GM12878 (cell line): ENCODE results near the gene SLC10A1. TPM values are rescaled to one million over a fixed set of nuclear protein-coding genes. Genes with fewer than 3 reads are reported as not detected.

Experiments
- ATAC-seq: fragments of 200-7000 bp; cut with Tn5 transposase; 3 replicates; pipeline ENCODE4 v1.9.1; 2020; ENCODE audit warnings: mild to moderate bottlenecking, moderate library complexity
- BruUV-seq: library from RNA; stranded (reverse); fragments of 400-500 nt; replicated peaks from 2 replicates; lab custom pipeline; 2021; lab: Mats Ljungman, UMichigan
- CTCF ChIA-PET: fragments of 300-600 bp; sonication (Branson Sonifier 250); formaldehyde crosslinking; extraction: SDS; loops from one replicate; lab custom pipeline; 2021; ENCODE audit warnings: inconsistent platforms; lab: Yijun Ruan, JAX
- POLR2A ChIA-PET: fragments of 350-600 bp; formaldehyde crosslinking; extraction: SDS; loops from one replicate; lab custom pipeline; 2021; ENCODE audit warnings: inconsistent platforms; lab: Charles Lee
- RAD21 ChIA-PET: fragments of 300-600 bp; sonication (Branson Sonifier 250); formaldehyde crosslinking; loops from one replicate; lab custom pipeline; 2023; ENCODE audit warnings: antibody characterized with exemption; ENCODE audit not compliant: unreplicated experiment; lab: Charles Lee
- SMC1A ChIA-PET: fragments of 300-600 bp; sonication (Branson Sonifier 250); formaldehyde crosslinking; loops from one replicate; lab custom pipeline; 2023; ENCODE audit not compliant: unreplicated experiment, uncharacterized antibody; lab: Charles Lee
- DNase-seq: peaks from one replicate; pipeline ENCODE4 v3.0.0-alpha.2; 2011; ENCODE audit warnings: low read depth, low spot score
- FAIRE-seq: peaks from 3 replicates; lab custom pipeline; 2011; peaks lifted over from hg19 to GRCh38; lab: Jason Lieb, UNC
- H2AFZ ChIP-seq: 2 replicates; pipeline ENCODE4 v1.6.0; 2011; ENCODE audit warnings: low read depth, low read length, control low read depth; ENCODE audit not compliant: control insufficient read depth
- H3K27ac ChIP-seq: 2 replicates; pipeline ENCODE4 v1.5.1; 2011; ENCODE audit warnings: control low read depth; ENCODE audit not compliant: control insufficient read depth, insufficient read depth
- H3K27me3 ChIP-seq, 2 experiments: replicated peaks in 1 of 2; 2 replicates each; pipeline versions ENCODE4 v1.6.0 to v1.6.1; 2011; ENCODE audit warnings: low read length in 1 of 2; ENCODE audit not compliant: control insufficient read depth in 2 of 2, insufficient read depth in 2 of 2
- H3K36me3 ChIP-seq, 2 experiments: 2 replicates each; pipeline ENCODE4 v1.5.1; 2011; ENCODE audit warnings: low read length in 1 of 2; ENCODE audit not compliant: control insufficient read depth in 2 of 2, insufficient read depth in 2 of 2
- H3K4me1 ChIP-seq: 2 replicates; pipeline ENCODE4 v1.6.1; 2011; ENCODE audit warnings: mild to moderate bottlenecking, low read length, moderate library complexity, mixed read lengths; ENCODE audit not compliant: control insufficient read depth, insufficient read depth
- H3K4me2 ChIP-seq: 2 replicates; pipeline ENCODE4 v1.6.0; 2011; ENCODE audit warnings: control low read depth; ENCODE audit not compliant: control insufficient read depth, insufficient read depth
- H3K4me3 ChIP-seq: fragments of 200-600 bp; sonication (generic); 2 replicates; pipeline ENCODE4 v1.5.1; 2016
- H3K79me2 ChIP-seq: 2 replicates; pipeline ENCODE4 v1.6.0; 2011; ENCODE audit warnings: low read length; ENCODE audit not compliant: control insufficient read depth, insufficient read depth
- H3K9ac ChIP-seq: 2 replicates; pipeline ENCODE4 v1.8.0; 2011; ENCODE audit warnings: low read length, control low read depth, mixed read lengths; ENCODE audit not compliant: control insufficient read depth, insufficient read depth
- H3K9me3 ChIP-seq: replicated peaks from 3 replicates; pipeline ENCODE4 v1.5.1; 2011; ENCODE audit warnings: mild to moderate bottlenecking, low read length; ENCODE audit not compliant: control insufficient read depth, insufficient read depth
- H4K20me1 ChIP-seq: 2 replicates; pipeline ENCODE4 v1.6.0; 2011; ENCODE audit not compliant: control insufficient read depth, insufficient read depth
- HCFC1 ChIP-seq: fragments of 150-350 bp; IDR thresholded peaks from 2 replicates; pipeline ENCODE4 v1.6.1; 2014; ENCODE audit warnings: low read length
- POLR2A ChIP-seq: IDR thresholded peaks from 2 replicates; pipeline ENCODE4 v1.6.1; 2011; ENCODE audit warnings: low read depth, mild to moderate bottlenecking, low read length
- POLR2AphosphoS5 ChIP-seq: IDR thresholded peaks from 2 replicates; pipeline ENCODE4 v1.6.1; 2011; ENCODE audit warnings: mild to moderate bottlenecking, low read length, inconsistent platforms
- ZSCAN29 ChIP-seq: fragments of 450-650 bp; IDR thresholded peaks from 2 replicates; pipeline ENCODE4 v1.6.1; 2017; ENCODE audit warnings: mild to moderate bottlenecking, moderate library complexity
- ZZZ3 ChIP-seq: IDR thresholded peaks from 2 replicates; pipeline ENCODE4 v1.6.1; 2011; ENCODE audit warnings: low read depth; ENCODE audit not compliant: control insufficient read depth, insufficient read length
- WGBS: methylation state at CpG from one replicate; pipeline ENCODE4 v1.1.6; 2016; ENCODE audit warnings: low lambda C conversion rate; ENCODE audit not compliant: insufficient replicate concordance, insufficient coverage; ENCODE audit errors: missing lambda C conversion rate; 5-methylcytosine and 5-hydroxymethylcytosine counted together
- in situ Hi-C: fragments of 300-500 bp; cut with MboI; formaldehyde crosslinking; loops from 9 replicates; pipeline ENCODE4 v1.14.3; 2018; ENCODE audit warnings: mixed read lengths
- intact Hi-C: fragments of 100-400 bp; cut with micrococcal nuclease; formaldehyde crosslinking; loops from one replicate; pipeline ENCODE4 v1.14.2; 2022; ENCODE audit not compliant: unreplicated experiment
- polyA plus RNA-seq, 11 experiments: library from polyadenylated mRNA; depleted of rRNA in 4 of 11; unstranded in 6 of 11; stranded (reverse) in 5 of 11; fragments of >200 nt; fragmentation: Nextera tagmentation in 4 of 11; fragmentation: Illumina TruSeq in 1 of 11; extraction: Ambion mirVana in 4 of 11; extraction: Trizol in 1 of 11; gene quantifications; 1 replicate in 1 of 11; 2 replicates in 10 of 11; pipeline versions ENCODE4 v1.2.1 to v1.2.3, GENCODE V29; 2011 to 2016; ENCODE audit warnings: inconsistent platforms in 2 of 11, missing spikeins in 2 of 11, low read depth in 1 of 11
- total RNA-seq, 4 experiments: library from RNA; depleted of rRNA in 3 of 4; stranded (reverse); fragments of >200 nt in 3 of 4; fragmentation: Illumina TruSeq in 1 of 4; extraction: Trizol in 1 of 4; gene quantifications; 2 replicates each; pipeline versions ENCODE4 v1.2.1 to v1.2.3, GENCODE V29; 2013 to 2021
- TF ChIP-seq, protein P1 (sequence below): fragments of 450-650 bp; IDR thresholded peaks from 2 replicates; pipeline ENCODE4 v1.6.1; 2017; ENCODE audit warnings: mild to moderate bottlenecking, moderate library complexity
- TF ChIP-seq, protein P2 (sequence below): fragments of 450-650 bp; IDR thresholded peaks from 2 replicates; pipeline ENCODE4 v1.6.1; 2016; ENCODE audit warnings: mild to moderate bottlenecking
- TF ChIP-seq, protein P3 (sequence below): fragments of 450-650 bp; IDR thresholded peaks from 2 replicates; pipeline ENCODE4 v1.6.1; 2017; ENCODE audit warnings: mild to moderate bottlenecking

SLC10A1 gene
- total and polyA plus RNA-seq, 10 of the 15 experiments (the other 5 are each of a cell fraction or from before 2014, with no cell fraction given): 0.15 to 0.16 TPM; not detected in 8

- ATAC-seq (no peak), DNase-seq (no peak), FAIRE-seq (no peak)
- TF ChIP-seq HCFC1: 0 out of 2 replicates have a peak, but pooled peaks have one; percentile 22
- no peak for TF ChIP-seq ZZZ3
- TF ChIP-seq POLR2AphosphoS5: peak; percentile 56
- TF ChIP-seq, protein P1, sequence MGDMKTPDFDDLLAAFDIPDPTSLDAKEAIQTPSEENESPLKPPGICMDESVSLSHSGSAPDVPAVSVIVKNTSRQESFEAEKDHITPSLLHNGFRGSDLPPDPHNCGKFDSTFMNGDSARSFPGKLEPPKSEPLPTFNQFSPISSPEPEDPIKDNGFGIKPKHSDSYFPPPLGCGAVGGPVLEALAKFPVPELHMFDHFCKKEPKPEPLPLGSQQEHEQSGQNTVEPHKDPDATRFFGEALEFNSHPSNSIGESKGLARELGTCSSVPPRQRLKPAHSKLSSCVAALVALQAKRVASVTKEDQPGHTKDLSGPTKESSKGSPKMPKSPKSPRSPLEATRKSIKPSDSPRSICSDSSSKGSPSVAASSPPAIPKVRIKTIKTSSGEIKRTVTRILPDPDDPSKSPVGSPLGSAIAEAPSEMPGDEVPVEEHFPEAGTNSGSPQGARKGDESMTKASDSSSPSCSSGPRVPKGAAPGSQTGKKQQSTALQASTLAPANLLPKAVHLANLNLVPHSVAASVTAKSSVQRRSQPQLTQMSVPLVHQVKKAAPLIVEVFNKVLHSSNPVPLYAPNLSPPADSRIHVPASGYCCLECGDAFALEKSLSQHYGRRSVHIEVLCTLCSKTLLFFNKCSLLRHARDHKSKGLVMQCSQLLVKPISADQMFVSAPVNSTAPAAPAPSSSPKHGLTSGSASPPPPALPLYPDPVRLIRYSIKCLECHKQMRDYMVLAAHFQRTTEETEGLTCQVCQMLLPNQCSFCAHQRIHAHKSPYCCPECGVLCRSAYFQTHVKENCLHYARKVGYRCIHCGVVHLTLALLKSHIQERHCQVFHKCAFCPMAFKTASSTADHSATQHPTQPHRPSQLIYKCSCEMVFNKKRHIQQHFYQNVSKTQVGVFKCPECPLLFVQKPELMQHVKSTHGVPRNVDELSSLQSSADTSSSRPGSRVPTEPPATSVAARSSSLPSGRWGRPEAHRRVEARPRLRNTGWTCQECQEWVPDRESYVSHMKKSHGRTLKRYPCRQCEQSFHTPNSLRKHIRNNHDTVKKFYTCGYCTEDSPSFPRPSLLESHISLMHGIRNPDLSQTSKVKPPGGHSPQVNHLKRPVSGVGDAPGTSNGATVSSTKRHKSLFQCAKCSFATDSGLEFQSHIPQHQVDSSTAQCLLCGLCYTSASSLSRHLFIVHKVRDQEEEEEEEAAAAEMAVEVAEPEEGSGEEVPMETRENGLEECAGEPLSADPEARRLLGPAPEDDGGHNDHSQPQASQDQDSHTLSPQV: no peak
- TF ChIP-seq, protein P2, sequence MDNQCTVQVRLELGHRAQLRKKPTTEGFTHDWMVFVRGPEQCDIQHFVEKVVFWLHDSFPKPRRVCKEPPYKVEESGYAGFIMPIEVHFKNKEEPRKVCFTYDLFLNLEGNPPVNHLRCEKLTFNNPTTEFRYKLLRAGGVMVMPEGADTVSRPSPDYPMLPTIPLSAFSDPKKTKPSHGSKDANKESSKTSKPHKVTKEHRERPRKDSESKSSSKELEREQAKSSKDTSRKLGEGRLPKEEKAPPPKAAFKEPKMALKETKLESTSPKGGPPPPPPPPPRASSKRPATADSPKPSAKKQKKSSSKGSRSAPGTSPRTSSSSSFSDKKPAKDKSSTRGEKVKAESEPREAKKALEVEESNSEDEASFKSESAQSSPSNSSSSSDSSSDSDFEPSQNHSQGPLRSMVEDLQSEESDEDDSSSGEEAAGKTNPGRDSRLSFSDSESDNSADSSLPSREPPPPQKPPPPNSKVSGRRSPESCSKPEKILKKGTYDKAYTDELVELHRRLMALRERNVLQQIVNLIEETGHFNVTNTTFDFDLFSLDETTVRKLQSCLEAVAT: peak; percentile 92
- TF ChIP-seq ZSCAN29: no peak
- TF ChIP-seq, protein P3, sequence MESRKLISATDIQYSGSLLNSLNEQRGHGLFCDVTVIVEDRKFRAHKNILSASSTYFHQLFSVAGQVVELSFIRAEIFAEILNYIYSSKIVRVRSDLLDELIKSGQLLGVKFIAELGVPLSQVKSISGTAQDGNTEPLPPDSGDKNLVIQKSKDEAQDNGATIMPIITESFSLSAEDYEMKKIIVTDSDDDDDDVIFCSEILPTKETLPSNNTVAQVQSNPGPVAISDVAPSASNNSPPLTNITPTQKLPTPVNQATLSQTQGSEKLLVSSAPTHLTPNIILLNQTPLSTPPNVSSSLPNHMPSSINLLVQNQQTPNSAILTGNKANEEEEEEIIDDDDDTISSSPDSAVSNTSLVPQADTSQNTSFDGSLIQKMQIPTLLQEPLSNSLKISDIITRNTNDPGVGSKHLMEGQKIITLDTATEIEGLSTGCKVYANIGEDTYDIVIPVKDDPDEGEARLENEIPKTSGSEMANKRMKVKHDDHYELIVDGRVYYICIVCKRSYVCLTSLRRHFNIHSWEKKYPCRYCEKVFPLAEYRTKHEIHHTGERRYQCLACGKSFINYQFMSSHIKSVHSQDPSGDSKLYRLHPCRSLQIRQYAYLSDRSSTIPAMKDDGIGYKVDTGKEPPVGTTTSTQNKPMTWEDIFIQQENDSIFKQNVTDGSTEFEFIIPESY: peak; percentile 60; the same call in 1 of the 2 replicates
- peak; percentile 43; the same call in 1 of the 2 replicates for TF ChIP-seq POLR2A
- Histone ChIP-seq H3K9me3 (no peaks in the 10 kb centered on the region; the same call in 1 of the 3 replicates), H2AFZ (no peak overlapping the region), H4K20me1 (no peaks in the 10 kb centered on the region; the same call in 1 of the 2 replicates), H3K4me1 (peaks cover 5% of the 10 kb centered on the region; the same call in 1 of the 2 replicates), H3K27ac (no peak overlapping the region), H3K4me3 (peak overlapping the region; percentile 25; the same call in 1 of the 2 replicates), H3K36me3 (peaks cover 27 to 28% of the 10 kb centered on the region in 2 experiments), H3K4me2 (no peak overlapping the region; the same call in 1 of the 2 replicates), H3K9ac (no peak overlapping the region), H3K79me2 (peaks cover 38% of the 10 kb centered on the region), H3K27me3 (no peaks in the 10 kb centered on the region)
- SMC1A ChIA-PET: interaction anchor here (1.1 to 1.7 kb wide), 2 partner anchors 33 to 176 kb away, joined by 3 read pairs; no protein-coding TSS in a partner anchor
- in situ Hi-C loops: no loop called here
- WGBS: 98% methylated on average over 22 of the region's 22 CpGs
- RAD21 ChIA-PET: no interaction called here
- no TSS peak for BruUV-seq
- intact Hi-C loops: no loop called here
- POLR2A ChIA-PET: no interaction called here
- CTCF ChIA-PET: no interaction called here
Observed at GRCh38 chr14:69769623-69770022, 27.4 kb downstream of the SLC10A1 start.
